ENCODE results near the gene LRRC41.
"Not testable (repeated sequence)": the region's sequence is repeated elsewhere in the genome, so short reads cannot be mapped to it uniquely, and the experiment has no call there.

GRCh38 chr1:46238865-46239264 is 64.6 kb downstream of the LRRC41 start:
- not testable (repeated sequence) for TF ChIP-seq POLR2A (IDR thresholded peaks at IDR 0.05; ENCODE audit: low read length); GATA1 (IDR thresholded peaks at IDR 0.05; ENCODE audit: low read depth, low read length)

All from erythroblast (primary cell).